ENCODE results near the gene RAVER1.

RAVER1 gene

DNA sequence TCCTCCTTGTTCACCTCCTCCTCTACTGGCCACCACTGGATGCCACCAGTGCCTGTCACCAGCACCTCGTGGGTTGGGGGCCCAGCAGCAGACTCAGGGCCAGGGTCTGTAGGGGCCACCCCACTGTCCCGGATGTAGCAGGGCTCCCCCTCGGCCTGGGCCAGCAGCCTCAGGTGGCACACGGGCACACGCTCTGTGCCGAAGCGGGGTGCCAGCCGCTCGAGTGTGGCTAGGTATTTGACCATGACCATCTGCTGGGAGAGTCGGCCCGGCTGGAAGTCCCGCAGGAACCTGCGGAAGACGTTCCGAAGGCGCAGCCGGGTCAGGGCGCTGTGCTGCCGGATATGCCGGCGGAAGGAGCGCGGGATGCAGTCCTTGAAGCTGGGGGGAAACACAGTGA, 32.2 kb upstream of the RAVER1 start:
- Histone ChIP-seq H3K4me3 (ENCODE audit: low read depth, low read length) (no peak overlapping the region), H3K27me3 (ENCODE audit: control insufficient read depth, insufficient read depth, low read length) (no peaks in the 10 kb centered on the region), H3K9ac (ENCODE audit: low read depth, low read length) (no peak overlapping the region), H3K9me3 (ENCODE audit: control insufficient read depth, insufficient read depth, low read length) (no peaks in the 10 kb centered on the region), H3K36me3 (ENCODE audit: control insufficient read depth, insufficient read depth, low read length) (peaks cover 45% of the 10 kb centered on the region), H3K4me1 (ENCODE audit: control insufficient read depth, insufficient read depth, low read length) (no peaks in the 10 kb centered on the region)

- Histone ChIP-seq H3K4me3 (ENCODE audit: low read depth, low read length) (no peak overlapping the region), H3K36me3 (ENCODE audit: control insufficient read depth, insufficient read depth, low read length) (peaks cover 45% of the 10 kb centered on the region), H3K27me3 (ENCODE audit: control insufficient read depth, insufficient read depth, low read length) (no peaks in the 10 kb centered on the region), H3K9me3 (ENCODE audit: control insufficient read depth, insufficient read depth, low read length) (no peaks in the 10 kb centered on the region), H3K9ac (ENCODE audit: low read depth, low read length) (no peak overlapping the region), H3K4me1 (ENCODE audit: control insufficient read depth, insufficient read depth, low read length) (no peaks in the 10 kb centered on the region)
These were observed 31.3 kb upstream of the RAVER1 start for GRCh38 chr19:10364644-10365043.

GRCh38 chr19:10363789-10364281, 30.5 kb upstream of the RAVER1 start:
- H3K4me3 ChIP-seq (ENCODE audit: low read depth, low read length) = no peak overlapping the region
- peaks cover 49% of the 10 kb centered on the region for H3K36me3 ChIP-seq (ENCODE audit: control insufficient read depth, insufficient read depth, low read length)
- H3K9ac ChIP-seq (ENCODE audit: low read depth, low read length) = no peak overlapping the region
- no peaks in the 10 kb centered on the region for H3K9me3 ChIP-seq (ENCODE audit: control insufficient read depth, insufficient read depth, low read length)
- H3K27me3 ChIP-seq (ENCODE audit: control insufficient read depth, insufficient read depth, low read length) = no peaks in the 10 kb centered on the region
- H3K4me1 ChIP-seq (ENCODE audit: control insufficient read depth, insufficient read depth, low read length) = no peaks in the 10 kb centered on the region

DNA sequence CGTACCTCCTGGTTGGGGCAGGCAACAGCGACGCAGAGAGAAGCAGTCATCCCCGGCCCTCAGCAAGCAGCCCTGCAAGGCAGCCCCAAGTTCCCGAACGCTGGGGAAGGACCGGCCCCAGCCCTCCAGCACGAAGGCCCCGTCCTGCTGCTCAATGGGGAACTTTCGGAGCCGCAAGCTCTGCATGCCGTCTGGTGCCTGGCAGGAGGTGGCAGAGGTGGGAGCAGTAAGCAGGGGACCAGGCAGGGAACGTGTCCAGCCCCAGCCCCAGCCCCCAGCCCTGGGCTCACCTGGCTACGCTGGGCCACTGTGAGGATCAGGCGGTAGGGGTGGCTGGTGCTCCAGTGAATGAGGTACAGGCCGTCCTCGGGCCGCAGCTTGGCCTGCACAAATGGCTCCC, 28.9 kb upstream of the RAVER1 start:
- no peak overlapping the region for H3K9ac ChIP-seq (ENCODE audit: low read depth, low read length)
- peaks cover 49% of the 10 kb centered on the region for H3K36me3 ChIP-seq (ENCODE audit: control insufficient read depth, insufficient read depth, low read length)
- no peaks in the 10 kb centered on the region for H3K4me1 ChIP-seq (ENCODE audit: control insufficient read depth, insufficient read depth, low read length)
- no peaks in the 10 kb centered on the region for H3K9me3 ChIP-seq (ENCODE audit: control insufficient read depth, insufficient read depth, low read length)
- H3K27me3 ChIP-seq (ENCODE audit: control insufficient read depth, insufficient read depth, low read length) = no peaks in the 10 kb centered on the region
- H3K4me3 ChIP-seq (ENCODE audit: low read depth, low read length) = no peak overlapping the region

- Histone ChIP-seq H3K4me1 (ENCODE audit: control insufficient read depth, insufficient read depth, low read length) (no peaks in the 10 kb centered on the region), H3K36me3 (ENCODE audit: control insufficient read depth, insufficient read depth, low read length) (peaks cover 52% of the 10 kb centered on the region), H3K9me3 (ENCODE audit: control insufficient read depth, insufficient read depth, low read length) (no peaks in the 10 kb centered on the region), H3K9ac (ENCODE audit: low read depth, low read length) (no peak overlapping the region), H3K27me3 (ENCODE audit: control insufficient read depth, insufficient read depth, low read length) (no peaks in the 10 kb centered on the region), H3K4me3 (ENCODE audit: low read depth, low read length) (no peak overlapping the region)
These were observed 28.3 kb upstream of the RAVER1 start for GRCh38 chr19:10361569-10362011.

GRCh38 chr19:10356431-10356830, 23.1 kb upstream of the RAVER1 start:
- Histone ChIP-seq H3K4me1 (ENCODE audit: control insufficient read depth, insufficient read depth, low read length) (no peaks in the 10 kb centered on the region), H3K36me3 (ENCODE audit: control insufficient read depth, insufficient read depth, low read length) (peaks cover 15% of the 10 kb centered on the region), H3K9me3 (ENCODE audit: control insufficient read depth, insufficient read depth, low read length) (no peaks in the 10 kb centered on the region), H3K4me3 (ENCODE audit: low read depth, low read length) (no peak overlapping the region), H3K9ac (ENCODE audit: low read depth, low read length) (no peak overlapping the region), H3K27me3 (ENCODE audit: control insufficient read depth, insufficient read depth, low read length) (no peaks in the 10 kb centered on the region)

DNA sequence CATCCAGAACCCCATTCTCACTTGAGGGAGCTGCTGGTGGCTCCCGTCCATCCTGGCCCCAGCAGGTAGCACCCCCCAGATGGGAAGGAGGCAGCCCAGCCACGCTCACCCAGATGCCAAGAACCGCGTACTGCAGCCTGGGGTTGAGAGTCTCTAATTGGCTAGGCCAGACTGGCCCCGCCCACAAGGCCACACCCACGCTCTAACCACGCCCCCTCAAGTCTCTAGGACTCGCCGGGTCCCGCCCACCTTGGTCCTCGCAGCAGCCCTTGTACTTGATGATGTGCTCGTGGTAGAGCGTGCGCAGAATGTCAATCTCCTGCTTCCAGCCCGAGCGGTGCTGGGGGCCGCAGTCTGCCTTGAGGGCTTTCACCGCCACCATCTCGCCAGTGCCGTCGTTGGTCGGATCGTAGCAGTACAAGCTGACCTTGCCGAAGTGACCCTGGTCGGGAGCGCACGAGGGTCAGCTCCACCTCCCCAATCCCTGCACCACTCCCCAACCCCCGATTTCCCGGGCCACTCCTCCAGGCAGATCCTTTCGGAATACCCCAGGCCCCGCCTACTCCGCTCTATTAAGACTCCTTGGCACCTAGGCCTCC, 20.6 kb upstream of the RAVER1 start:
- H3K4me1 ChIP-seq (ENCODE audit: control insufficient read depth, insufficient read depth, low read length) = no peaks in the 10 kb centered on the region
- H3K36me3 ChIP-seq (ENCODE audit: control insufficient read depth, insufficient read depth, low read length) = peaks cover 7% of the 10 kb centered on the region
- H3K9ac ChIP-seq (ENCODE audit: low read depth, low read length) = no peak overlapping the region
- no peaks in the 10 kb centered on the region for H3K27me3 ChIP-seq (ENCODE audit: control insufficient read depth, insufficient read depth, low read length)
- H3K4me3 ChIP-seq (ENCODE audit: low read depth, low read length) = peak overlapping the region; percentile 85
- no peaks in the 10 kb centered on the region for H3K9me3 ChIP-seq (ENCODE audit: control insufficient read depth, insufficient read depth, low read length)

DNA sequence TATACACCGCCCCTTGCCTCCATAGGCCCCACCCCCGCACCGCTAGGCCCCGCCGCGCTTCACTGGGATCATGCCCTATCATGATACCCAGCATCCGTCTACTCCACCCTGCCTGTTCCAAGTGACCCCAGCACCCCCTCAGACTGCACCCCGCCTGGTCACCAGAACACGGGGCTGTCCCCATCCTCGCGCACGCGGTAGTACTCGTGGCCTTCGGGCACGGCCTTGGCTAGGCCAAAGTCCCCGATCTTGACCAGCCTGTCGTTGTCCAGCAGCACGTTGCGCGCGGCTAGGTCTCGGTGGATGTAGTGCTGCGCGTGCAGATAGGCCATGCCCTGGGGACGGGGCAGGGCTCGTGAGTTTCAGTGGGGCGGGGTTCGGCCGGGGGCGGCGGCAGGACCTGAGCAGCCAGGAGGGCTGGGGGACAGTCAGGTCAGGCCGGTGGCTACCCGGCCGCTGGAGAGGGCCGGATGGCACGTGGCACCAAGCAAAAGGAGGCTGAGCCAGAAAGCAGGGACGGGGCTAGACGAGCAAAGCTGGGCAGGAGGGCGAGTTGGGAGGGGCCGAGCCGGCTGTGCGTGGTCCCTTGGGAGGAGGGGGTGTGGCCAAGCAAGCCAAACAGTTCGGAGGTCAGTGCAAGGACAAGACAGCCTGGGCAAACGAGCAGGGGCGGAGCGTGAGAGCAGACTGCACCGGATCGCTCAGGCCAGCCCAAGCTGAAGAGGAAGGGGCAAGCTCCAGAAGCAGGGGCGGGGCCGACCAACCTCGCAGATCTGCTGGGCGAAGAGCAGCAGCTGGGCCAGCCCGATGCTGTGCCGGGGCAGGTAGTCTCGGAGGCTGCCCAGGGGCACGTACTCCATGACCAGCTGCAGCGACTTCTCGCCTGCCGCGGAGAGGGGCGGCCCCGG, 19.7 kb upstream of the RAVER1 start:
- Histone ChIP-seq H3K4me3 (ENCODE audit: low read depth, low read length) (peak overlapping the region; percentile 85), H3K9ac (ENCODE audit: low read depth, low read length) (peak overlapping the region; percentile 65), H3K36me3 (ENCODE audit: control insufficient read depth, insufficient read depth, low read length) (peaks cover 7% of the 10 kb centered on the region), H3K4me1 (ENCODE audit: control insufficient read depth, insufficient read depth, low read length) (no peaks in the 10 kb centered on the region), H3K9me3 (ENCODE audit: control insufficient read depth, insufficient read depth, low read length) (no peaks in the 10 kb centered on the region), H3K27me3 (ENCODE audit: control insufficient read depth, insufficient read depth, low read length) (no peaks in the 10 kb centered on the region)

- Histone ChIP-seq H3K9ac (ENCODE audit: low read depth, low read length) (no peak overlapping the region), H3K4me3 (ENCODE audit: low read depth, low read length) (no peak overlapping the region), H3K4me1 (ENCODE audit: control insufficient read depth, insufficient read depth, low read length) (no peaks in the 10 kb centered on the region), H3K9me3 (ENCODE audit: control insufficient read depth, insufficient read depth, low read length) (no peaks in the 10 kb centered on the region), H3K27me3 (ENCODE audit: control insufficient read depth, insufficient read depth, low read length) (no peaks in the 10 kb centered on the region), H3K36me3 (ENCODE audit: control insufficient read depth, insufficient read depth, low read length) (no peaks in the 10 kb centered on the region)
These were observed 13.2 kb upstream of the RAVER1 start for GRCh38 chr19:10346509-10346908.

GRCh38 chr19:10344780-10345179, 11.5 kb upstream of the RAVER1 start:
- no peaks in the 10 kb centered on the region for H3K27me3 ChIP-seq (ENCODE audit: control insufficient read depth, insufficient read depth, low read length)
- H3K4me3 ChIP-seq (ENCODE audit: low read depth, low read length) = no peak overlapping the region
- H3K36me3 ChIP-seq (ENCODE audit: control insufficient read depth, insufficient read depth, low read length) = no peaks in the 10 kb centered on the region
- H3K4me1 ChIP-seq (ENCODE audit: control insufficient read depth, insufficient read depth, low read length) = no peaks in the 10 kb centered on the region
- no peak overlapping the region for H3K9ac ChIP-seq (ENCODE audit: low read depth, low read length)
- no peaks in the 10 kb centered on the region for H3K9me3 ChIP-seq (ENCODE audit: control insufficient read depth, insufficient read depth, low read length)

GRCh38 chr19:10343495-10343894, 10.2 kb upstream of the RAVER1 start:
- peaks cover 5% of the 10 kb centered on the region for H3K4me1 ChIP-seq (ENCODE audit: control insufficient read depth, insufficient read depth, low read length)
- H3K4me3 ChIP-seq (ENCODE audit: low read depth, low read length) = no peak overlapping the region
- H3K9ac ChIP-seq (ENCODE audit: low read depth, low read length) = no peak overlapping the region
- H3K27me3 ChIP-seq (ENCODE audit: control insufficient read depth, insufficient read depth, low read length) = no peaks in the 10 kb centered on the region
- H3K36me3 ChIP-seq (ENCODE audit: control insufficient read depth, insufficient read depth, low read length) = no peaks in the 10 kb centered on the region
- no peaks in the 10 kb centered on the region for H3K9me3 ChIP-seq (ENCODE audit: control insufficient read depth, insufficient read depth, low read length)

DNA sequence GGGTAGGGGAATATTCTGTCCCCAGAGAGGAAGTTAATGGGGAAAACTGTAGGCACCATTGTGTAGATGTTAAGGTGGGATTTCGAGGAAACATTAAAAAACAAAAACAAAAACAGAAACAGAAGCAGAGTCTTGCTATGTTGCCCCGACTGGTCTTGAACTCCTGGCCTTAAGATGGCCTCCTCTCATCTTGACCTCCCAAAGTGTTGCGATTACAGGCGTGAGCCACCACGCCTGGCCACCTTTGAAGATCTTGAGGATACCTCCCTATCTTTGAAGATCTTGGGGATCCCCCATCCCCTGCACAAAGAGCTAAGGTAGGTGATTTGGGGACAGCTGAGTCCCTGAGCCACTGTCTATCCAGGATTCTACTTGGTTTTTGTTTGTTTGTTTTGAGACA, 6.6 kb upstream of the RAVER1 start:
- Histone ChIP-seq H3K4me3 (ENCODE audit: low read depth, low read length) (no peak overlapping the region), H3K9ac (ENCODE audit: low read depth, low read length) (no peak overlapping the region), H3K27me3 (ENCODE audit: control insufficient read depth, insufficient read depth, low read length) (no peaks in the 10 kb centered on the region), H3K36me3 (ENCODE audit: control insufficient read depth, insufficient read depth, low read length) (no peaks in the 10 kb centered on the region), H3K4me1 (ENCODE audit: control insufficient read depth, insufficient read depth, low read length) (peaks cover 5% of the 10 kb centered on the region), H3K9me3 (ENCODE audit: control insufficient read depth, insufficient read depth, low read length) (no peaks in the 10 kb centered on the region)

Data from iPS-15b (cell line).